AG04449 (cell line): ENCODE measurements around the gene C16orf96.

Experiments used
- CTCF ChIA-PET: fragments of 350-600 bp; formaldehyde crosslinking; extraction: SDS; loops from one replicate; lab custom pipeline; 2021; ENCODE audit warnings: antibody characterized with exemption; lab: Yijun Ruan, JAX
- POLR2A ChIA-PET: fragments of 400-600, 350-600 bp; formaldehyde crosslinking; extraction: SDS; loops from one replicate; lab custom pipeline; 2020; ENCODE audit warnings: antibody characterized with exemption, inconsistent platforms; lab: Yijun Ruan, JAX
- DNase-seq: peaks from one replicate; pipeline ENCODE4 v3.0.0-alpha.2; 2010; ENCODE audit warnings: low read depth, low spot score
- H3K4me3 ChIP-seq: 2 replicates; pipeline ENCODE4 v1.5.1; 2011; ENCODE audit warnings: low read depth, mild to moderate bottlenecking, control low read depth, low read length
- CTCF ChIP-seq: IDR thresholded peaks from one replicate; pipeline ENCODE4 v1.5.1; 2011; ENCODE audit warnings: mild to moderate bottlenecking, moderate library complexity, low read length, control low read depth, inconsistent platforms; ENCODE audit not compliant: insufficient read depth; ENCODE audit errors: missing control alignments

C16orf96 gene

GRCh38 chr16:4522051-4522581 is 34.0 kb upstream of the C16orf96 start:
- ChIA-PET POLR2A (no interaction called here), CTCF (interaction anchor here (0.7 to 3.3 kb wide), 8 partner anchors 10 to 29 kb away, joined by 3 to 22 read pairs (median 4); no protein-coding TSS in a partner anchor)
- H3K4me3 ChIP-seq = no peak overlapping the region
- no peak for DNase-seq
- TF ChIP-seq CTCF = no peak

GRCh38 chr16:4523686-4524085 is 32.5 kb upstream of the C16orf96 start:
- DNase-seq = no peak
- ChIA-PET POLR2A (no interaction called here), CTCF (interaction anchor here (1.6 to 3.3 kb wide), 3 partner anchors 16 to 62 kb away, joined by 6 to 22 read pairs (median 6); no protein-coding TSS in a partner anchor)
- no peak overlapping the region for H3K4me3 ChIP-seq
- no peak for TF ChIP-seq CTCF

GRCh38 chr16:4524571-4524970 is 31.6 kb upstream of the C16orf96 start:
- no peak overlapping the region for H3K4me3 ChIP-seq
- TF ChIP-seq CTCF = no peak
- DNase-seq = no peak
- CTCF ChIA-PET = interaction anchor here (1.4 to 3.3 kb wide), 5 partner anchors 10 to 61 kb away, joined by 6 to 22 read pairs (median 6); no protein-coding TSS in a partner anchor
- POLR2A ChIA-PET = no interaction called here

GRCh38 chr16:4525069-4525468 is 31.1 kb upstream of the C16orf96 start:
- no peak overlapping the region for H3K4me3 ChIP-seq
- CTCF ChIA-PET = interaction anchor here (1.4 to 3.3 kb wide), 6 partner anchors 8 to 61 kb away, joined by 4 to 22 read pairs (median 6); no protein-coding TSS in a partner anchor
- POLR2A ChIA-PET = no interaction called here
- no peak for TF ChIP-seq CTCF
- no peak for DNase-seq

- TF ChIP-seq CTCF = no peak
- CTCF ChIA-PET = interaction anchor here (0.9 to 1.6 kb wide), 4 partner anchors 9 to 23 kb away, joined by 3 to 6 read pairs (median 4); no protein-coding TSS in a partner anchor
- DNase-seq = no peak
- POLR2A ChIA-PET = no interaction called here
- H3K4me3 ChIP-seq = no peak overlapping the region
These were observed 30.4 kb upstream of the C16orf96 start for GRCh38 chr16:4525634-4526277.

- CTCF ChIA-PET = interaction anchor here (0.9 to 1.5 kb wide), 7 partner anchors 11 to 22 kb away, joined by 3 to 11 read pairs (median 4); no protein-coding TSS in a partner anchor
- no peak for TF ChIP-seq CTCF
- POLR2A ChIA-PET = no interaction called here
- H3K4me3 ChIP-seq = no peak overlapping the region
- DNase-seq = no peak
These were observed 26.8 kb upstream of the C16orf96 start for GRCh38 chr16:4529085-4530060.
